Activated gamma-delta T cell treated with anti-CD3 and anti-CD28 coated beads, Interleukin-2, amount 50 U/mL, for 16 hours (primary cell): ENCODE results near the gene CLCN7.

ENCODE experiments used
- DNase-seq: peaks from one replicate; pipeline ENCODE4 v3.0.0-alpha.2; 2020; ENCODE audit warnings: low read depth

CLCN7 gene

GRCh38 chr16:1430759-1431496 lies 43.9 kb downstream of the CLCN7 start, which contains the start of gene PERCC1:
TSS of gene PERCC1 (plus strand) at chr16:1431078. CDS start at chr16:1432594, 1,516 bp downstream.
- DNase-seq, result no peak

GRCh38 chr16:1430214-1430758 lies 44.5 kb downstream of the CLCN7 start:
- DNase-seq, result no peak

- DNase-seq, result no peak
Observed at GRCh38 chr16:1429631-1430030, 45.2 kb downstream of the CLCN7 start.

- no peak for DNase-seq
Observed at GRCh38 chr16:1429012-1429411, 45.8 kb downstream of the CLCN7 start.

GRCh38 chr16:1428511-1428910 lies 46.3 kb downstream of the CLCN7 start:
- DNase-seq, result peak; percentile 20

- no peak for DNase-seq
Observed at GRCh38 chr16:1427473-1428461, 47.1 kb downstream of the CLCN7 start.

- DNase-seq, result no peak
Observed at GRCh38 chr16:1426734-1427471, 47.9 kb downstream of the CLCN7 start.

- no peak for DNase-seq
Observed at GRCh38 chr16:1425616-1426370, 49.0 kb downstream of the CLCN7 start.

- no peak for DNase-seq
Observed at GRCh38 chr16:1424028-1424427, 50.8 kb downstream of the CLCN7 start.

GRCh38 chr16:1422076-1422475 lies 52.8 kb downstream of the CLCN7 start:
- no peak for DNase-seq

GRCh38 chr16:1420111-1420539 lies 54.7 kb downstream of the CLCN7 start:
- no peak for DNase-seq

GRCh38 chr16:1416521-1416941 lies 58.3 kb downstream of the CLCN7 start:
- no peak for DNase-seq

- peak; percentile 76 for DNase-seq
Observed at GRCh38 chr16:1414532-1415260, 60.1 kb downstream of the CLCN7 start, which contains the start of gene UNKL. TSS of gene UNKL (minus strand) at chr16:1414704. CDS start at chr16:1414691, 13 bp downstream.

- peak; percentile 52 for DNase-seq
Observed at GRCh38 chr16:1413684-1414531, 60.9 kb downstream of the CLCN7 start.

GRCh38 chr16:1412847-1413246 lies 62.0 kb downstream of the CLCN7 start:
- no peak for DNase-seq

- DNase-seq, result peak; percentile 96
Observed at GRCh38 chr16:1408171-1408837, 66.5 kb downstream of the CLCN7 start.

- DNase-seq, result no peak
Observed at GRCh38 chr16:1407753-1408152, 67.1 kb downstream of the CLCN7 start.

- DNase-seq, result no peak
Observed at GRCh38 chr16:1403733-1404132, 71.1 kb downstream of the CLCN7 start.

GRCh38 chr16:1403036-1403435 lies 71.8 kb downstream of the CLCN7 start:
- no peak for DNase-seq
